ENCODE results near the gene REST.

- TF ChIP-seq POLR2AphosphoS5 (IDR thresholded peaks at IDR 0.05; ENCODE audit: low read depth, low read length) (no peak), POLR2A (IDR thresholded peaks at IDR 0.05; ENCODE audit: low read depth, low read length) (no peak), TAF1 (IDR thresholded peaks at IDR 0.05; ENCODE audit: borderline replicate concordance, low read depth, low read length) (no peak)
These were observed 33.5 kb upstream of the REST start for GRCh38 chr4:56874166-56874565.
